ENCODE results near the gene DHRS7B.
"Not testable (repeated sequence)": the region's sequence is repeated elsewhere in the genome, so short reads cannot be mapped to it uniquely, and the experiment has no call there.

Gene DHRS7B

DNA sequence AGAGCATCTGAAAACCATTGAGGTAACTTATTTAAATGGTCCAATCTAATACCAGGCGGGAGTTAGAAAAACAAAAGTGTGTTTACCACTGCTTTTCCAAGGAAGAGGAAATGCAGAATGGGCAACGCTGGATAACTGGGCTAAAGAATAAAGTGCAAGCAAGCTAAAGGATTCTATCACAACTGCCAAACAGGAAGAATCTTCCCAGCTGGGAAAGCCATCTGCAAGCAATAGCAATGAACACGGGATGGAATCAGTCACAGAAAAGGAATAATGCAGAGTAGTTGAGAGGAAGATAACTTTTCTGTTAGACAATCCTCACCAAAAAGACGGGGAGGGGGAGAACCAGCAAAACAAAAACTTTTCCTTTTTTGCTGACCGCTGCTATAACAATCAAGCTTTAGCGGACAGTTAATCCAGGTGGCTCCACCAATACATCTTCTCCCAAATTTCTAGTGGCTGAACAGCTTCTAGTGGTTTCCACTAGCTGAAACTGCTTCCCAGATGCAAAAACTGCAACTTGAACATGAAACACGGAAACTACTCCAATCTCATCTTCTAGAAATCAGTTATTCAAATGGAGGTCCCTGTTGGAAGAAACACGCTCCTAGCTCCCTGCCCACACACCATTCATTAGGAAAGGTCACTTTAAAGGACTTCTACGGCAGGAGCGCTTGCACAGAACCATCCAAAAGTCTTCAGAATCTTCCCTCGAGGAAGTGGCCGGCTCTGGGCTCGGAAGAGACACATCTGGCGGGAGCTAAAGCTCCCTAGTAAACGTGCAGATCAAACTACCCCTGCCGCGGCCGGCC, 86.3 kb downstream of the DHRS7B start:
- no peak for DNase-seq

- DNase-seq = no peak
These were observed 86.9 kb downstream of the DHRS7B start for GRCh38 chr17:21213638-21214014.

DNA sequence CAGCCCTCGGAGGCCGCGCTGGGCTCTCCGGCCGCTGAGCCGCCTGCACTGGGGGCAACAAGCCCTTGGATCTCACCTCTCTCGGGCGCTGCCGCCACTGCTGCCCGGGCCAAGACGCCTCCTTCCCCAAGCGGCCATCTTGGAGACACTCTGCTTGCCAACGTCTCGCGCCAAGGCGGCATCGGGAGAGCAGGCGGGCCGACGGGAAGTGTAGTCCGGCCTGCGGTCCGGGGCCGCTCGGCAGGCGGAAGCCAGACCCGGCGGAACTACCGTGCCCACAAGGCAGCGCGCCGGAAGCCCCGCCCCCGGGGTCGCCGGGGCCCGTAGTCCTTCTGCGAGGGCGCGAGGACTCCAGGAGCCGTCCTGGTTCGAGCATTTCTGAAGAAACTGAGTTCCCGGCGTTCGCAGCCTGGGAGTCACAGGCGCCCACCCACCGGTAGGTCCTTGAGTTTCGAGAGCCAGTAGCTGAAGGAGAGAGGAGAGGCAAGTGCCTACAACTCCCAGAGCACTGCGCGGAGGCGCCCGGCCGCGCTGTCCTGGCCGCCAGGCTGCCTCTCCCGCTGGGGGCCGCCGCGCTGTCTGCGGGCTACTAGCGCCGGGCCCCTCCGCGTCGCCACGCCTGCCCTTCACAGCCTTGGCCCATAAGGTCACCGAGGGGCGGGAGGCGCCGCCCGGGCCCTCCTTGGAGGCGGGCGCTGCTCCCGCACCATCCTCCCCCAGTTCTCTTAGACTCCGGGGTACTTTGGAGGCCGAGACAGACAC, 87.4 kb downstream of the DHRS7B start, which contains the start of gene TMEM11:
Gene TMEM11, minus strand, starts transcription at position 147 of the 762 bp plus-strand sequence. Its CDS starts 9 bp downstream, at position 138.
- peak; percentile 66 for DNase-seq

DNA sequence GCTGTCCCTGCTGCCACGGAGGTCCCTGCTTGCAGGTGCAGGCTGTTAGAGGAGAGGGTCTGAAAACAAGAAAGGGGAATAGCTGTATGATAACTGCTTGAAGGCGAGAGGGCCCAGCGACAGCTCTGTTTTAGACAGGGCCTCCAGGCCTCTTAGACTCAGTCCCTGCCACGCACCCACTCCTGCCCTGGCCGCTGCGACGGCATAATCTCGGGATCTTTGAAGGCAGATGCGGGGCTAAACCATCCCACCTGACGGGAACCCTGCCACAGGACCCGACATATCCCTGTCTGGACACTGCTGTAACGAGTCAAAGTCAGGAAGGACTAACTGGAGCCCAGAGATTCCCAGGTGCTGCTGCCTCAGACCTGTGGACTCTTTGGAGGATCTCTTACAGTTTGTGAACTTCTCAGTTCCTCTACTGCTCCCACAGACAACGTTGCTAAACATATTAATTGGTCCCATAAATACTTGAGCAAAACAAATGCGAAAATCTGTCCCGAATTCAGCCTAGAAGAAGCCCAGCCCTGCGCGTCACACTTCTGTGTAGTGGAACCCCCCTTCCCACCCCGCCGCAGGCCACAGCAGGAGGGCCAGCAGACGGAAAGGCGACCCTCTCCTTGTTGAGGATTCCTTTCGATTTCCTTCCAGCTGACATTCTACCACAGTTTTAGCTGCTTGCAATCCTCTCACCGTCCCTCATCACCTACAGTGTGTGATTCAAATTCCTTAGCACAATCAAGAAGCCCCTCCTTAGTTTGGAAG, 88.2 kb downstream of the DHRS7B start:
- DNase-seq = no peak

DNA sequence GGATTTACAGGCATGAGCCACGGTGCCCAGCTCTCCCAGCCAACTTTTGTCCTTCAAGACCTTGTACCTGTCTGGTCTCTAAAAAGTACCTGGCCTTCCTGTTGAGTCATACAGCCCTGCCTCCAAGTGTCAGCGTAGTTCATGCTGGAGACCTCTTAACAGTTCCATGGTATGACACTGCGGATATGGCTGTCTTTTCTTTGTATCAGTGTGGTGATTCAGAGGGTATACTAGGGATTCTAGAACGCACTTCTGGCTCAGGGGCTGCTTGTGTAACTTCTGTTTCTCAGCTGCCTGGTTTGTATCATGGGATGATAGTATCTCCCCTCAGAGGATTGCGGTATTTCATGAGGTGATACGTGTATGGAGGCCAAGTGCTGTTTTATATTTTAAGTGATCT, 89.2 kb downstream of the DHRS7B start:
- DNase-seq = no peak

GRCh38 chr17:21217346-21217745, 90.6 kb downstream of the DHRS7B start:
- no peak for DNase-seq

DNA sequence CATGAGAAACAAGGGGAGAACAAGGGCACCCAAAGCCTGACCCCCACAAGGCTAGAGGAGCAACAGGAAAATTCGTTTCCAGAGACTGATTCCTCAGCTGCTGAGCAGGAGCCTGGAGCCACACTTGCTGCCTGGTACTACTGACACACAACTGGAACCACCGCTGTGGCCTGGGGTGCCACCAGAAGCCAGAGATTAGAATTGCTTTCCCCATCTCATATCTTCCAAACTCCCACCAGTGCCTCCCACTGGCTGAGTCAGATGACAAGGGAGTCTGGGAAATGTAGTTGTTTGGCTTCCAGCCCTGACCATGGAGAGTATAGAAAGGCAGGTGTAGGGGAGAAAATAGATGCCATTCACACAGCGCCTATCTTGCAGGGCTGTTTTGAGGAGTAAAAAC, 91.3 kb downstream of the DHRS7B start:
- no peak for DNase-seq

DNA sequence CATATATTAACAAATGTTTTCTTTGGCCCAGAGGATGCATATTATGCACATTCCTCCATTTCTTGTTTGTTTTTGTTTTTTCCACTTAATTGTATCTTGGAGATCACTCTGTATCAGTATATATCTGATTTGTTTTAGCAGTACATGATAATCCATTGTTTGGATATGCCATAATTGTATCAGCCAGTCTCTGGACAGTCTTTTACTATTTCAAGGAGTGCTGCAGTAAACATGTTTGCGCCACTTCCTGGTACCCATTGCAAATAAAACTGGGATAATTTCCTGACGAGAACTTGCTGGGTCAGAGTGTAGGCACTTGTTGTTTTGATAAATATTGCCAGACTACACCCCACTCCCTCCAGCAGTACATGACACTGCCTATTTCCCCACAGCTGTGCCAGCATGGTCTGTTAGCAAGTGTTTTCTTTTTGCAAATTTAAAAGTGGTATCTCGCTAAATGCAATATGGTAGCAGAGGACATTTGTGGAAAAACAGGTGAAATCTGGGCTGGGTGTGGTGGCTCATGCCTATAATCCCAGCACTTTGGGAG, 92.1 kb downstream of the DHRS7B start:
- DNase-seq = no peak

GRCh38 chr17:21223086-21223485, 96.3 kb downstream of the DHRS7B start:
- no peak for DNase-seq

DNA sequence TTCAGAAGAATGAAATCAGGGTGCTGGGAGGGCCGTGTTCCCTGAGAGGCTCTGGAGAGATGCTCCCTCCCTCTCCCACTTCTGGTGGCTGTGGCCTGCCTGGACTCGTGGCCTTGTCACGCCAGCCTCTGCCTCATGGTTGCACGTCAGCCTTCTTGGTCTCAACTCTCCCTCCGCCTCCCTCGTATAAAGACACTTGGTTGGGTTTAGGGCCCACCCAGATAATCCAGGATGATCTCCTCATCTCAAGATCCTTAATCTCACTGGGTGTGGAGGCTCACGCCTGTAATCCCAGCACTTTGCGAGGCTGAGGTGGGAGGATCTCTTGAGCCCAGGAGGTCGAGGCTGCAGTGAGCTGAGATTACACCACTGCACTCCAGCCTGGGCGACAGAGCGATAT, 100.5 kb downstream of the DHRS7B start:
- not testable (repeated sequence) for DNase-seq

DNA sequence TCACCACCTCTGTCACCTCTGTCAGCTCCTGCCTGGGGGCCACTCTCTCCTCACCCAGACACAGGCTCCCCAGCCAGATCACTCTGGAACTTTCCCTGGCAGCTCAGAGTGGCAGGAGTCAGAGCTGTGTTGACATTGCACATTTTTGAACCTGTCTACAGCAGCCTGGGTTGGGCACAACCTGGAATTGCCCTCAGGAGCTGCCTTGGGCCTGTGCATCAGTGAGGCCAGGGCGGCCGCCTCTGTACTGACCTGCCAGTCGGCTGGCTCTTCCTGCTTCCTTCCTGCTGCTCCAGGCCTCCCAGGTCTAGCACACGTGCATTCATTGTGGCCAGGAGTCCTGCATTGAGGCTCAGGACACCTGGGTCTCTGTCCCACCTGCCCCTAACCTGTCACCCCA, 101.3 kb downstream of the DHRS7B start:
- no peak for DNase-seq

DNA sequence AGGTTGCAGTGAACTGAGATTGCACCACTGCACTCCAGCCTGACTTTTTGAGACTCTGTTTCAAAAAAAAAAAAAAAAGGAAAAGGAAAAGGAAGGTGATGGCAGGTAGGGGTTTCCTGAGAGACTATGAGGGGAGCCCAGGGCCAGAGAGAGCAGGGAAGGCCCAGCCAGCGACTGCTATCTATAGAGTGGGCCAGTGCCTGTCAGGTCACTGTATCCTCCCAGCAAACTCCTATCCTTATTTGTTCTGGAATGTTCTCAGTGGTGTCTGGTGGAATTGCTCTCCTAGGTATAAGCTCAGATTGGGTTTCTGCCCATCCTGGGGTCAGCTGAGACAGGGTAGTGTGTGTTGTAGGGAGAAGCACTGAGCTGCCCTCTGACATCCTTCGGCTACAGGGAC, 102.1 kb downstream of the DHRS7B start:
- no peak for DNase-seq

- no peak for DNase-seq
These were observed 104.8 kb downstream of the DHRS7B start for GRCh38 chr17:21231533-21231932.

DNA sequence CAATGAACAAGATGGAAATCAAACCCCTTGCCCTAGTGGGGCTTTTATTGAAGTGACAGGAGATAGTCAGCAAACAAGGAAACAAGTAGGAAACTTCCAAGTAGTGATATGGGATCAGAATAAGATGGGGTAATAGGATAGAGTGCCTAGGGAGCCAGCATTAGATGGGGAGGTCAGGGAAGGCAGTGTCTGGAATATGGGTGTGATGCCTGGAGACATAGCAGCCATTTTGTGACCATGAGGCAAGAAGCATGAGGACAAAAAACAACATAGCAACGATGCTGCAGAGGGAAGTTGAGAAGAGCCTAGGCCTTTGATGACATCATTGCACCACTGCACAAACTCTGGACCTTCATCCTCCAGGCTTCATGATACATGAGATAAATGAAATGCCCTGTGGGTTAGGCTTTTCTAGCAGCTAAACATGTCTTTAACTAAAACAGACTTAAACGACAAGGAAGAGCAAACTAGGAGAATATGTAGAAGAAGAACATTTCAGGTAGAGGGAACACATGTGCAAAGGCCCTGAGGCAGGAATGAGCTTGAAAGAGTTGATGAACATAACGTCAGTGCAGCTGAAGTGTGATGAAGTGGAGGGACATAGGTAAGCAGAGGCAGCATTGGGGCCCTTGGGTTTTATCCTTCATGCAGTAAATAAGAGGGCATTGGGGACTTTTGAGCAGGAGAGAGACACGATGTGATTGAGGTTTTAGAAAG, 105.4 kb downstream of the DHRS7B start:
- no peak for DNase-seq

DNA sequence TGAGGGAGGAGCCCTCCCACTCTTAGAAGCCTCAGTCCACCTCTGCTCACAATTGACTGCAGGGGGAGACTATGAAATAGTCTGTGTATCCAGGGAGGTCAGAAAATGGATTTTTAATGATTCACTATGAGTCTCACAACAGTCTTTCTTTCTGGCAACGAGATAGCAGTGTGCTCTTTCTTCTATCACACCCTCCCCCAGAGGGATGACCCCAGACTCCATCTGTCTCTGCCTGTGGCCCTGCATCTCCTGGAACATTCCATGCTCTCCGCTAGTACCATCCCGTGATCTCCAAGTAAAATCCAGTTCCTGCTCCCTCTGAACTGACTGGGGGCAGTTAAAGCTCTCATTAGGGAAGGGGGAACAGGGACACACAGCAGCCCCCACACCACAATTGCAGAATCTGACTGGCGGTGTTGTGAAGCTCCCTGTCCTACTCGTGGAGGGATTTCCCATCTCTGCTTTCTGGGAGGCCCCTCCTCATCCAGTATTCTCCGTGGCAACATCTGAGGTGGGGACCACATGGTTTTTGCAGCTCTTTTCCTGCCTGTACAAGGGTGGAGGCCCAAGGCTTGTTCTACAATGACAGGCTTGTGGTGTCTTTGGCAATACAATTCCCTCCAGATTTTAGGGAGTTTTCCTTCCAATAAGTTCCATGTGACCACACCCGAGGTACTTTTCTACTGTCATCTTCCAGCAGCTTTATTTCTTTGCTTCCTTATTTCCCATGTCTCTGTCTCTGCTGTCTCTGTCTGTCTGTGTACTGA, 107.0 kb downstream of the DHRS7B start:
- no peak for DNase-seq

DNA sequence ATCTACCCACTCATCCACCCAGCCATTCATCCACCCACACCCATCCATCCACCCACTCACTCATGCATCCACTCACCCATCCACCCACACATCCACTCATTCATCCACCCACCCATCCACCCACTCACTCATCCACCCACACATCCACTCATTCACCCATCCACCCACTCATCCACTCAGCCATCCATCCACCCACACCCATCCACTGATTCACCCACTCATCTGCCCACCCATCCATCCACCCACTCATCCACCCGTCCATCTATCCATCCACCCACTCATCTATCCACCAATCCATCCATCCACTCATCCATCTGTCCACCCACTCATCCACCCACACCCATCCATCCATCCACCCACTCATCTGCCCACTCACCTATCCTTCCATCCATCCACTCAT, 109.2 kb downstream of the DHRS7B start:
- no peak for DNase-seq

- no peak for DNase-seq
These were observed 113.1 kb downstream of the DHRS7B start for GRCh38 chr17:21239680-21240368.

- DNase-seq = no peak
These were observed 113.7 kb downstream of the DHRS7B start for GRCh38 chr17:21240369-21241055.
